WTC11 (cell line): Measurements from ENCODE around the gene RNF121. TPM values are rescaled to one million over a fixed set of nuclear protein-coding genes. Genes with fewer than 3 reads are reported as not detected.

Experiments
- ATAC-seq: fragments of 200-7000 bp; cut with Tn5 transposase; 2 replicates; pipeline ENCODE4 v1.10.0; 2021; ENCODE audit warnings: mild to moderate bottlenecking, moderate library complexity
- CTCF ChIA-PET: fragments of 300-600 bp; sonication (Branson Sonifier 250); formaldehyde crosslinking; loops from one replicate; lab custom pipeline; 2021; ENCODE audit warnings: antibody characterized with exemption; lab: Charles Lee
- POLR2A ChIA-PET: fragments of 350-600 bp; sonication (Branson Sonifier 250); formaldehyde crosslinking; loops from one replicate; lab custom pipeline; 2021; ENCODE audit warnings: antibody characterized with exemption; lab: Charles Lee
- DNase-seq: peaks from one replicate; pipeline ENCODE4 v3.0.0; 2021; ENCODE audit warnings: low spot score
- H3K27ac Mint-ChIP-seq: 2 replicates; pipeline ENCODE4 v1.8.0; 2021; ENCODE audit warnings: mixed read lengths
- H3K27me3 Mint-ChIP-seq: 2 replicates; pipeline ENCODE4 v1.8.0; 2021; ENCODE audit warnings: low read depth, mild to moderate bottlenecking, moderate library complexity, mixed read lengths
- H3K36me3 Mint-ChIP-seq: 2 replicates; pipeline ENCODE4 v1.8.0; 2021; ENCODE audit warnings: mixed read lengths
- H3K4me1 Mint-ChIP-seq: 2 replicates; pipeline ENCODE4 v1.8.0; 2022; ENCODE audit warnings: mixed read lengths
- H3K4me3 Mint-ChIP-seq: 2 replicates; pipeline ENCODE4 v1.8.0; 2021; ENCODE audit warnings: mild to moderate bottlenecking, moderate library complexity, mixed read lengths
- H3K9me3 Mint-ChIP-seq: 2 replicates; pipeline ENCODE4 v1.8.0; 2021; ENCODE audit warnings: mixed read lengths
- HMGA2 ChIP-seq: fragments of 250-450 bp; sonication (Bioruptor Pico); IDR thresholded peaks from 2 replicates; pipeline ENCODE4 v1.4.0; 2021; ENCODE audit warnings: mild to moderate bottlenecking, moderate library complexity
- NR2C2 ChIP-seq: sonication (generic); formaldehyde crosslinking; IDR thresholded peaks from 2 replicates; pipeline ENCODE4 v1.8.0; 2022; ENCODE audit warnings: mild to moderate bottlenecking, missing genetic modification reagents
- PRRX2 ChIP-seq: fragments of 250-450 bp; sonication (Bioruptor Pico); IDR thresholded peaks from 2 replicates; pipeline ENCODE4 v1.8.0; 2021; ENCODE audit warnings: mild to moderate bottlenecking
- ZNF121 ChIP-seq: sonication (generic); formaldehyde crosslinking; IDR thresholded peaks from 2 replicates; pipeline ENCODE4 v1.8.0; 2023; ENCODE audit warnings: missing genetic modification reagents
- ZNF232 ChIP-seq: sonication (generic); formaldehyde crosslinking; IDR thresholded peaks from 2 replicates; pipeline ENCODE4 v1.8.0; 2022; ENCODE audit warnings: mild to moderate bottlenecking, missing genetic modification reagents
- ZNF263 ChIP-seq: sonication (generic); formaldehyde crosslinking; IDR thresholded peaks from 2 replicates; pipeline ENCODE4 v1.8.1; 2022; ENCODE audit warnings: low read depth, mild to moderate bottlenecking, moderate library complexity, missing genetic modification reagents
- total RNA-seq: library from RNA; stranded (reverse); gene quantifications from 3 replicates; pipeline ENCODE4 v1.2.3, GENCODE V29; 2021
- TF ChIP-seq, protein P1 (sequence below): sonication (generic); formaldehyde crosslinking; IDR thresholded peaks from 2 replicates; pipeline ENCODE4 v1.8.1; 2023; ENCODE audit warnings: mild to moderate bottlenecking, missing genetic modification reagents
- TF ChIP-seq, protein P2 (sequence below): fragments of 250-450 bp; sonication (Bioruptor Pico); IDR thresholded peaks from 2 replicates; pipeline ENCODE4 v2.1.2; 2022; ENCODE audit warnings: mild to moderate bottlenecking, moderate library complexity
- TF ChIP-seq, protein P3 (sequence below): sonication (generic); formaldehyde crosslinking; conservative IDR thresholded peaks from 2 replicates; pipeline ENCODE4 v1.8.1; 2022; ENCODE audit warnings: mild to moderate bottlenecking, missing genetic modification reagents
- TF ChIP-seq, protein P4 (sequence below): sonication (generic); formaldehyde crosslinking; IDR thresholded peaks from 2 replicates; pipeline ENCODE4 v1.8.0; 2022; ENCODE audit warnings: mild to moderate bottlenecking, missing genetic modification reagents
- TF ChIP-seq, protein P5 (sequence below): sonication (generic); formaldehyde crosslinking; IDR thresholded peaks from 2 replicates; pipeline ENCODE4 v1.8.1; 2022; ENCODE audit warnings: mild to moderate bottlenecking, moderate library complexity, missing genetic modification reagents
- TF ChIP-seq, protein P6 (sequence below): sonication (generic); formaldehyde crosslinking; IDR thresholded peaks from 2 replicates; pipeline ENCODE4 v1.8.1; 2023; ENCODE audit warnings: mild to moderate bottlenecking, missing genetic modification reagents
- TF ChIP-seq, protein P7 (sequence below): sonication (generic); formaldehyde crosslinking; IDR thresholded peaks from 2 replicates; pipeline ENCODE4 v1.8.0; 2022; ENCODE audit warnings: mild to moderate bottlenecking, missing genetic modification reagents
- TF ChIP-seq, protein P8 (sequence below): sonication (generic); formaldehyde crosslinking; IDR thresholded peaks from 2 replicates; pipeline ENCODE4 v1.8.0; 2023; ENCODE audit warnings: missing genetic modification reagents
- TF ChIP-seq, protein P9 (sequence below): sonication (generic); formaldehyde crosslinking; IDR thresholded peaks from 2 replicates; pipeline ENCODE4 v1.8.1; 2023; ENCODE audit warnings: mild to moderate bottlenecking, missing genetic modification reagents, moderate library complexity
- TF ChIP-seq, protein P10 (sequence below): fragments of 250-450 bp; sonication (Bioruptor Pico); IDR thresholded peaks from 2 replicates; pipeline ENCODE4 v1.8.0; 2021; ENCODE audit warnings: mild to moderate bottlenecking
- TF ChIP-seq, protein P11 (sequence below): sonication (generic); formaldehyde crosslinking; IDR thresholded peaks from 2 replicates; pipeline ENCODE4 v1.8.1; 2022; ENCODE audit warnings: missing genetic modification reagents, borderline replicate concordance

Gene RNF121
- total RNA-seq, 1 experiment from 2014 or later: 40.2 TPM

DNA sequence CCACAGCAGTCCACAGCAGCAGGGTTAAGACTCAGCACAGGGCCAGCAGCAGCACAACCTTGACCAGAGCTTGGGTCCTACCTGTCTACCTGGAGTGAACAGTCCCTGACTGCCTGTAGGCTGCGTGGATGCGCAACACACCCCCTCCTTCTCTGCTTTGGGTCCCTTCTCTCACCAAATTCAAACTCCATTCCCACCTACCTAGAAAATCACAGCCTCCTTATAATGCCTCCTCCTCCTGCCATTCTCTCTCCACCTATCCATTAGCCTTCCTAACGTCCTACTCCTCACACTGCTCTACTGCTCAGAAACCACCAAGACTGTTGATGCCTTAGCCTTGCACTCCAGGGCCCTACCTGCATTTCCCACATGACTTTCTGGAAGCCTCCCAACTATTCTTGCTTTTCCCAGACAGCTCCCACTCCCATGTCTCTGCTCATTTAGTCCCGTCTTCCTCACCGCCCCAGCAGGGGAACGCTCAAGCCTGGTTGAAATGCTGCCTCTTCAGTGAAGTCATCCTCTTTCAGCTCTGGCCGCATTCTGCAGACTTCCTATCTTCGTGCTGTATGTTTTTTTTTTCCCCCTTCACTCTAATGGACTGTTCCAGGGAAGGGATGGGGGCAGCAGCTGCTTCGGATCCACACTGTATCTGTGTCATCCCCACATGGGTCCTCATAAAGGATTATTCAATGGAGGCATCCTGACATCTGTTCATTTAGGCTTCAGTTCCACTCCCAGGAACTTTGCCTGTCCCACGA lies 73.2 kb downstream of the RNF121 start:
- ATAC-seq: no peak
- no peak overlapping the region for H3K4me3 Mint-ChIP-seq
- TF ChIP-seq, protein P1, sequence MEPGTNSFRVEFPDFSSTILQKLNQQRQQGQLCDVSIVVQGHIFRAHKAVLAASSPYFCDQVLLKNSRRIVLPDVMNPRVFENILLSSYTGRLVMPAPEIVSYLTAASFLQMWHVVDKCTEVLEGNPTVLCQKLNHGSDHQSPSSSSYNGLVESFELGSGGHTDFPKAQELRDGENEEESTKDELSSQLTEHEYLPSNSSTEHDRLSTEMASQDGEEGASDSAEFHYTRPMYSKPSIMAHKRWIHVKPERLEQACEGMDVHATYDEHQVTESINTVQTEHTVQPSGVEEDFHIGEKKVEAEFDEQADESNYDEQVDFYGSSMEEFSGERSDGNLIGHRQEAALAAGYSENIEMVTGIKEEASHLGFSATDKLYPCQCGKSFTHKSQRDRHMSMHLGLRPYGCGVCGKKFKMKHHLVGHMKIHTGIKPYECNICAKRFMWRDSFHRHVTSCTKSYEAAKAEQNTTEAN (CRISPR knock-in tag): no peak
- TF ChIP-seq, protein P2, sequence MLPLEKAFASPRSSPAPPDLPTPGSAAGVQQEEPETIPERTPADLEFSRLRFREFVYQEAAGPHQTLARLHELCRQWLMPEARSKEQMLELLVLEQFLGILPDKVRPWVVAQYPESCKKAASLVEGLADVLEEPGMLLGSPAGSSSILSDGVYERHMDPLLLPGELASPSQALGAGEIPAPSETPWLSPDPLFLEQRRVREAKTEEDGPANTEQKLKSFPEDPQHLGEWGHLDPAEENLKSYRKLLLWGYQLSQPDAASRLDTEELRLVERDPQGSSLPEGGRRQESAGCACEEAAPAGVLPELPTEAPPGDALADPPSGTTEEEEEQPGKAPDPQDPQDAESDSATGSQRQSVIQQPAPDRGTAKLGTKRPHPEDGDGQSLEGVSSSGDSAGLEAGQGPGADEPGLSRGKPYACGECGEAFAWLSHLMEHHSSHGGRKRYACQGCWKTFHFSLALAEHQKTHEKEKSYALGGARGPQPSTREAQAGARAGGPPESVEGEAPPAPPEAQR (CRISPR knock-in tag): no peak
- no peak for TF ChIP-seq ZNF232 (CRISPR knock-in tag)
- TF ChIP-seq, protein P3, sequence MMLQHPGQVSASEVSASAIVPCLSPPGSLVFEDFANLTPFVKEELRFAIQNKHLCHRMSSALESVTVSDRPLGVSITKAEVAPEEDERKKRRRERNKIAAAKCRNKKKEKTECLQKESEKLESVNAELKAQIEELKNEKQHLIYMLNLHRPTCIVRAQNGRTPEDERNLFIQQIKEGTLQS (CRISPR knock-in tag): no peak
- TF ChIP-seq NR2C2: no peak
- TF ChIP-seq, all 79 proteins: peak for 0
- Mint-ChIP-seq H3K36me3 (peaks cover 55% of the 10 kb centered on the region), H3K4me1 (no peaks in the 10 kb centered on the region), H3K27ac (0 out of 2 replicates have a peak overlapping the region, but pooled peaks have one; percentile 0), H3K27me3 (no peaks in the 10 kb centered on the region), H3K9me3 (no peaks in the 10 kb centered on the region)
- no peak for DNase-seq
- CTCF ChIA-PET: interaction anchor here (1.3 kb wide), 1 partner anchor 23 kb away, joined by 5 read pairs; no protein-coding TSS in a partner anchor
- POLR2A ChIA-PET: no interaction called here

DNA sequence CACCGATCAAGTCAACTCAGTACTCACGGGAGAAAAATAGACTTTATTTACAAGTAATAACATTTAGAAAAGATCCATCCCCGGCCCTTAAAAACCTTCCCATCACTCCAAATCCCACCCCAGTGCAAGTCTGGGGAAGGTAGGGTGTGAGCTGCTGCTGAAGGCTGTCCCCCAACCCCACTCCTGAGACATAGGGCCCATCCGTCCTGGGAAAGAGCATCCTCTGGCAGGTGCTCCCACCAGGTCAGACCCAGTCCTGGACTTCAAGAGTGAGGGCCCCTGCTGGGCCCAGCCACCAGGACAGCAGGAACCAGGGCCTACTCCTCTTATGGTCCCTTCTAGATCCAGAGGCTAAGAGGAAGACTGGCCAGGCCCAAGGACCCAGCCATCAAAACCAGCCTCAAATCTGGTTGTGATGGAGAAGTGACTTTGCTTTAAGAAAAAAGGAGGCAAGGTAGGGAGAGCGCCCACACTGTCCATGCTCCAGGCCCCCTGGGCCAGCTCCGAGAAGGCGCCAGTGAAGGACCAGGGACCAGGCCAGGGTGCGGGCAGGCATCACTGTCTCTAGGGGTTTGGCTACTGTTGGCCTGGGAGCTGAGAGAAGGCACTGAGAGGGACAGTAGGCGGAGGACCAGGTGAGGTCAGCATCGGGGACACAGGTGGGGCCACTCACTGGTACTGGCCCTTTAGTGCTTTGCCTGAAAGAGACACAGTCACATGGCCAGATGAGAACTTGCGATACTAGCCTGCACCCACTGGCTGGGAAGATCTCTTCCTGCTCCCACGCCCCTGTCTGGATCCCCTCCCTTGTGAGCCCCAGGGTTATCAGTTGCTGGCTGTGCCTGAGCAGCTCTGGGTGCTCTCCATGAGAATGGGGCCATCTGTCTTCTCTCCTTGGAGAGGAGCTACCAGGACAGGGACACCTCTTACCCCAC lies 74.3 kb downstream of the RNF121 start:
- ATAC-seq (no peak), DNase-seq (no peak)
- Mint-ChIP-seq H3K27me3 (no peaks in the 10 kb centered on the region), H3K9me3 (no peaks in the 10 kb centered on the region), H3K27ac (no peak overlapping the region), H3K4me1 (no peaks in the 10 kb centered on the region), H3K36me3 (peaks cover 64% of the 10 kb centered on the region), H3K4me3 (no peak overlapping the region)
- CTCF ChIA-PET: no interaction called here
- POLR2A ChIA-PET: no interaction called here
- TF ChIP-seq, protein P4, sequence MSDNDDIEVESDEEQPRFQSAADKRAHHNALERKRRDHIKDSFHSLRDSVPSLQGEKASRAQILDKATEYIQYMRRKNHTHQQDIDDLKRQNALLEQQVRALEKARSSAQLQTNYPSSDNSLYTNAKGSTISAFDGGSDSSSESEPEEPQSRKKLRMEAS (CRISPR knock-in tag): no peak
- TF ChIP-seq, protein P5, sequence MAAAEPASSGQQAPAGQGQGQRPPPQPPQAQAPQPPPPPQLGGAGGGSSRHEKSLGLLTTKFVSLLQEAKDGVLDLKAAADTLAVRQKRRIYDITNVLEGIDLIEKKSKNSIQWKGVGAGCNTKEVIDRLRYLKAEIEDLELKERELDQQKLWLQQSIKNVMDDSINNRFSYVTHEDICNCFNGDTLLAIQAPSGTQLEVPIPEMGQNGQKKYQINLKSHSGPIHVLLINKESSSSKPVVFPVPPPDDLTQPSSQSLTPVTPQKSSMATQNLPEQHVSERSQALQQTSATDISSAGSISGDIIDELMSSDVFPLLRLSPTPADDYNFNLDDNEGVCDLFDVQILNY (CRISPR knock-in tag): no peak
- TF ChIP-seq, protein P6, sequence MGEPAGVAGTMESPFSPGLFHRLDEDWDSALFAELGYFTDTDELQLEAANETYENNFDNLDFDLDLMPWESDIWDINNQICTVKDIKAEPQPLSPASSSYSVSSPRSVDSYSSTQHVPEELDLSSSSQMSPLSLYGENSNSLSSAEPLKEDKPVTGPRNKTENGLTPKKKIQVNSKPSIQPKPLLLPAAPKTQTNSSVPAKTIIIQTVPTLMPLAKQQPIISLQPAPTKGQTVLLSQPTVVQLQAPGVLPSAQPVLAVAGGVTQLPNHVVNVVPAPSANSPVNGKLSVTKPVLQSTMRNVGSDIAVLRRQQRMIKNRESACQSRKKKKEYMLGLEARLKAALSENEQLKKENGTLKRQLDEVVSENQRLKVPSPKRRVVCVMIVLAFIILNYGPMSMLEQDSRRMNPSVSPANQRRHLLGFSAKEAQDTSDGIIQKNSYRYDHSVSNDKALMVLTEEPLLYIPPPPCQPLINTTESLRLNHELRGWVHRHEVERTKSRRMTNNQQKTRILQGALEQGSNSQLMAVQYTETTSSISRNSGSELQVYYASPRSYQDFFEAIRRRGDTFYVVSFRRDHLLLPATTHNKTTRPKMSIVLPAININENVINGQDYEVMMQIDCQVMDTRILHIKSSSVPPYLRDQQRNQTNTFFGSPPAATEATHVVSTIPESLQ (CRISPR knock-in tag): no peak
- no peak for TF ChIP-seq ZNF263 (CRISPR knock-in tag)
- TF ChIP-seq PRRX2 (CRISPR knock-in tag): no peak
- no peak for TF ChIP-seq HMGA2 (CRISPR knock-in tag)
- TF ChIP-seq, protein P7, sequence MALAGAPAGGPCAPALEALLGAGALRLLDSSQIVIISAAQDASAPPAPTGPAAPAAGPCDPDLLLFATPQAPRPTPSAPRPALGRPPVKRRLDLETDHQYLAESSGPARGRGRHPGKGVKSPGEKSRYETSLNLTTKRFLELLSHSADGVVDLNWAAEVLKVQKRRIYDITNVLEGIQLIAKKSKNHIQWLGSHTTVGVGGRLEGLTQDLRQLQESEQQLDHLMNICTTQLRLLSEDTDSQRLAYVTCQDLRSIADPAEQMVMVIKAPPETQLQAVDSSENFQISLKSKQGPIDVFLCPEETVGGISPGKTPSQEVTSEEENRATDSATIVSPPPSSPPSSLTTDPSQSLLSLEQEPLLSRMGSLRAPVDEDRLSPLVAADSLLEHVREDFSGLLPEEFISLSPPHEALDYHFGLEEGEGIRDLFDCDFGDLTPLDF (CRISPR knock-in tag): no peak
- TF ChIP-seq, protein P8, sequence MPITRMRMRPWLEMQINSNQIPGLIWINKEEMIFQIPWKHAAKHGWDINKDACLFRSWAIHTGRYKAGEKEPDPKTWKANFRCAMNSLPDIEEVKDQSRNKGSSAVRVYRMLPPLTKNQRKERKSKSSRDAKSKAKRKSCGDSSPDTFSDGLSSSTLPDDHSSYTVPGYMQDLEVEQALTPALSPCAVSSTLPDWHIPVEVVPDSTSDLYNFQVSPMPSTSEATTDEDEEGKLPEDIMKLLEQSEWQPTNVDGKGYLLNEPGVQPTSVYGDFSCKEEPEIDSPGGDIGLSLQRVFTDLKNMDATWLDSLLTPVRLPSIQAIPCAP: no peak
- TF ChIP-seq, protein P9, sequence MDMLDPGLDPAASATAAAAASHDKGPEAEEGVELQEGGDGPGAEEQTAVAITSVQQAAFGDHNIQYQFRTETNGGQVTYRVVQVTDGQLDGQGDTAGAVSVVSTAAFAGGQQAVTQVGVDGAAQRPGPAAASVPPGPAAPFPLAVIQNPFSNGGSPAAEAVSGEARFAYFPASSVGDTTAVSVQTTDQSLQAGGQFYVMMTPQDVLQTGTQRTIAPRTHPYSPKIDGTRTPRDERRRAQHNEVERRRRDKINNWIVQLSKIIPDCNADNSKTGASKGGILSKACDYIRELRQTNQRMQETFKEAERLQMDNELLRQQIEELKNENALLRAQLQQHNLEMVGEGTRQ (CRISPR knock-in tag): no peak
- TF ChIP-seq, protein P10, sequence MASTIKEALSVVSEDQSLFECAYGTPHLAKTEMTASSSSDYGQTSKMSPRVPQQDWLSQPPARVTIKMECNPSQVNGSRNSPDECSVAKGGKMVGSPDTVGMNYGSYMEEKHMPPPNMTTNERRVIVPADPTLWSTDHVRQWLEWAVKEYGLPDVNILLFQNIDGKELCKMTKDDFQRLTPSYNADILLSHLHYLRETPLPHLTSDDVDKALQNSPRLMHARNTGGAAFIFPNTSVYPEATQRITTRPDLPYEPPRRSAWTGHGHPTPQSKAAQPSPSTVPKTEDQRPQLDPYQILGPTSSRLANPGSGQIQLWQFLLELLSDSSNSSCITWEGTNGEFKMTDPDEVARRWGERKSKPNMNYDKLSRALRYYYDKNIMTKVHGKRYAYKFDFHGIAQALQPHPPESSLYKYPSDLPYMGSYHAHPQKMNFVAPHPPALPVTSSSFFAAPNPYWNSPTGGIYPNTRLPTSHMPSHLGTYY: no peak
- TF ChIP-seq, protein P11, sequence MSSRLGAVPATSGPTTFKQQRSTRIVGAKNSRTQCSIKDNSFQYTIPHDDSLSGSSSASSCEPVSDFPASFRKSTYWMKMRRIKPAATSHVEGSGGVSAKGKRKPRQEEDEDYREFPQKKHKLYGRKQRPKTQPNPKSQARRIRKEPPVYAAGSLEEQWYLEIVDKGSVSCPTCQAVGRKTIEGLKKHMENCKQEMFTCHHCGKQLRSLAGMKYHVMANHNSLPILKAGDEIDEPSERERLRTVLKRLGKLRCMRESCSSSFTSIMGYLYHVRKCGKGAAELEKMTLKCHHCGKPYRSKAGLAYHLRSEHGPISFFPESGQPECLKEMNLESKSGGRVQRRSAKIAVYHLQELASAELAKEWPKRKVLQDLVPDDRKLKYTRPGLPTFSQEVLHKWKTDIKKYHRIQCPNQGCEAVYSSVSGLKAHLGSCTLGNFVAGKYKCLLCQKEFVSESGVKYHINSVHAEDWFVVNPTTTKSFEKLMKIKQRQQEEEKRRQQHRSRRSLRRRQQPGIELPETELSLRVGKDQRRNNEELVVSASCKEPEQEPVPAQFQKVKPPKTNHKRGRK (CRISPR knock-in tag): no peak
- TF ChIP-seq ZNF121: no peak
